ENCODE measurements around the gene LOXL4. TPM values are rescaled to one million over a fixed set of nuclear protein-coding genes. Genes with fewer than 3 reads are reported as not detected.

Gene LOXL4
- total and polyA plus RNA-seq, 5 donors, result 0.59 to 0.96 (median 0.77) TPM

GRCh38 chr10:98256692-98257091 lies 11.3 kb downstream of the LOXL4 start:
- intact Hi-C loops (cut with DNase I), result no loop called here
- Histone ChIP-seq H3K27me3 (ENCODE audit: control insufficient read depth, insufficient read depth) (no peaks in the 10 kb centered on the region), H3K9me3 (ENCODE audit: control insufficient read depth, low read length) (no peaks in the 10 kb centered on the region), H3K27ac (ENCODE audit: low read length) (no peak overlapping the region), H3K4me3 (ENCODE audit: low read length) (no peak overlapping the region), H3K4me1 (ENCODE audit: control insufficient read depth, insufficient read depth, low read length) (no peaks in the 10 kb centered on the region)
- ATAC-seq, result no peak
- DNase-seq, result no peak
- 93% methylated on average over 11 of the region's 11 CpGs for WGBS

GRCh38 chr10:98255146-98255877 lies 12.7 kb downstream of the LOXL4 start:
- ATAC-seq (peak in 1 of 2 donors; percentile 11), DNase-seq (no peak)
- H3K27ac ChIP-seq (ENCODE audit: low read length), result no peak overlapping the region
- no peaks in the 10 kb centered on the region for H3K9me3 ChIP-seq (ENCODE audit: control insufficient read depth, low read length)
- 87% methylated on average over 17 of the region's 17 CpGs for WGBS
- intact Hi-C loops (cut with DNase I), result no loop called here
- H3K4me3 ChIP-seq (ENCODE audit: low read length), result no peak overlapping the region
- no peaks in the 10 kb centered on the region for H3K27me3 ChIP-seq (ENCODE audit: control insufficient read depth, insufficient read depth)
- H3K4me1 ChIP-seq (ENCODE audit: control insufficient read depth, insufficient read depth, low read length), result no peaks in the 10 kb centered on the region

- no peak for DNase-seq
- ATAC-seq, result no peak
- H3K27ac ChIP-seq (ENCODE audit: low read length), result no peak overlapping the region
- no peaks in the 10 kb centered on the region for H3K9me3 ChIP-seq (ENCODE audit: control insufficient read depth, low read length)
- no peaks in the 10 kb centered on the region for H3K27me3 ChIP-seq (ENCODE audit: control insufficient read depth, insufficient read depth)
- 84% methylated on average over 10 of the region's 10 CpGs for WGBS
- intact Hi-C loops (cut with DNase I), result no loop called here
- H3K4me3 ChIP-seq (ENCODE audit: low read length), result no peak overlapping the region
- no peaks in the 10 kb centered on the region for H3K4me1 ChIP-seq (ENCODE audit: control insufficient read depth, insufficient read depth, low read length)
Measured at GRCh38 chr10:98254234-98254974, 13.6 kb downstream of the LOXL4 start.

GRCh38 chr10:98253499-98253898 lies 14.5 kb downstream of the LOXL4 start:
- Histone ChIP-seq H3K4me1 (ENCODE audit: control insufficient read depth, insufficient read depth, low read length) (no peaks in the 10 kb centered on the region), H3K9me3 (ENCODE audit: control insufficient read depth, low read length) (no peaks in the 10 kb centered on the region), H3K4me3 (ENCODE audit: low read length) (no peak overlapping the region), H3K27me3 (ENCODE audit: control insufficient read depth, insufficient read depth) (no peaks in the 10 kb centered on the region), H3K27ac (ENCODE audit: low read length) (no peak overlapping the region)
- intact Hi-C loops (cut with DNase I), result no loop called here
- DNase-seq (no peak), ATAC-seq (no peak)
- WGBS, result 90% methylated on average over 17 of the region's 17 CpGs

DNA sequence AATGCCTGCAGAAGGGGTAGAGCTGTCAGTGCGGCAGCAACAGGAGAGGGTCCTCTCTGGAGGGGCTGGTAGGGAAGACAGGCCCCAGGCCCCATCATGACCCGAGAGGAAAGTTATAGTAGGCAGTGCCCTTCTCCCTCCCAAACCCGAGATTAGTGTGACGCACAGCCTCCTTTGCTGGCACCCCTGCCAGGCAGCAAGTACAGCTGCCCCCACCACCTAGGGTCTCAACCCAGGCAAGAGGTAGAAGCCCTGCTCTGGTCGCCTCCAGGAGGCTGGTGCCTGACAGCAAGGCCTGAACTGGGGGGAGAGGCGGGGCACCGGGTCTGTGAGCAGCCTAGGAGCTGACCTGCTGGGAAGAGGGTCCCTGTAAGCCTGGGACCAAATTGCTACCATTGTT lies 15.5 kb downstream of the LOXL4 start:
- no peak for DNase-seq
- Histone ChIP-seq H3K9me3 (ENCODE audit: control insufficient read depth, low read length) (no peaks in the 10 kb centered on the region), H3K4me3 (ENCODE audit: low read length) (no peak overlapping the region), H3K27me3 (ENCODE audit: control insufficient read depth, insufficient read depth) (no peaks in the 10 kb centered on the region), H3K4me1 (ENCODE audit: control insufficient read depth, insufficient read depth, low read length) (no peaks in the 10 kb centered on the region), H3K27ac (ENCODE audit: low read length) (no peak overlapping the region)
- WGBS, result 90% methylated on average over 7 of the region's 7 CpGs
- no peak for ATAC-seq
- intact Hi-C loops (cut with DNase I), result no loop called here

GRCh38 chr10:98251399-98251798 lies 16.6 kb downstream of the LOXL4 start:
- Histone ChIP-seq H3K27ac (ENCODE audit: low read length) (no peak overlapping the region), H3K9me3 (ENCODE audit: control insufficient read depth, low read length) (no peaks in the 10 kb centered on the region), H3K4me3 (ENCODE audit: low read length) (no peak overlapping the region), H3K27me3 (ENCODE audit: control insufficient read depth, insufficient read depth) (no peaks in the 10 kb centered on the region), H3K4me1 (ENCODE audit: control insufficient read depth, insufficient read depth, low read length) (no peaks in the 10 kb centered on the region)
- WGBS, result 77% methylated on average over 8 of the region's 8 CpGs
- intact Hi-C loops (cut with DNase I), result no loop called here
- no peak for DNase-seq
- ATAC-seq, result no peak

GRCh38 chr10:98249134-98249533 lies 18.9 kb downstream of the LOXL4 start:
- ATAC-seq, result no peak
- no peaks in the 10 kb centered on the region for H3K27me3 ChIP-seq (ENCODE audit: control insufficient read depth, insufficient read depth)
- no peak overlapping the region for H3K4me3 ChIP-seq (ENCODE audit: low read length)
- no peaks in the 10 kb centered on the region for H3K9me3 ChIP-seq (ENCODE audit: control insufficient read depth, low read length)
- no peak for DNase-seq
- WGBS, result 87% methylated on average over 3 of the region's 3 CpGs
- no peaks in the 10 kb centered on the region for H3K4me1 ChIP-seq (ENCODE audit: control insufficient read depth, insufficient read depth, low read length)
- no peak overlapping the region for H3K27ac ChIP-seq (ENCODE audit: low read length)
- intact Hi-C loops (cut with DNase I), result no loop called here

- whole genome bisulfite sequencing, result 94% methylated on average over 4 of the region's 4 CpGs
- intact Hi-C loops (cut with DNase I), result no loop called here
- H3K27ac ChIP-seq (ENCODE audit: low read length), result no peak overlapping the region
- ATAC-seq, result no peak
- H3K27me3 ChIP-seq (ENCODE audit: control insufficient read depth, insufficient read depth), result no peaks in the 10 kb centered on the region
- no peak for DNase-seq
- H3K4me1 ChIP-seq (ENCODE audit: control insufficient read depth, insufficient read depth, low read length), result no peaks in the 10 kb centered on the region
- no peak overlapping the region for H3K4me3 ChIP-seq (ENCODE audit: low read length)
- H3K9me3 ChIP-seq (ENCODE audit: control insufficient read depth, low read length), result no peaks in the 10 kb centered on the region
Measured at GRCh38 chr10:98248018-98248417, 20.0 kb downstream of the LOXL4 start.

- ATAC-seq (no peak), DNase-seq (no peak)
- intact Hi-C loops (cut with DNase I), result no loop called here
- no peaks in the 10 kb centered on the region for H3K9me3 ChIP-seq (ENCODE audit: control insufficient read depth, low read length)
- 67% methylated on average over 6 of the region's 6 CpGs for WGBS
- H3K4me1 ChIP-seq (ENCODE audit: control insufficient read depth, insufficient read depth, low read length), result no peaks in the 10 kb centered on the region
- H3K4me3 ChIP-seq (ENCODE audit: low read length), result no peak overlapping the region
- no peaks in the 10 kb centered on the region for H3K27me3 ChIP-seq (ENCODE audit: control insufficient read depth, insufficient read depth)
- H3K27ac ChIP-seq (ENCODE audit: low read length), result no peak overlapping the region
Measured at GRCh38 chr10:98246911-98247805, 20.8 kb downstream of the LOXL4 start.

DNA sequence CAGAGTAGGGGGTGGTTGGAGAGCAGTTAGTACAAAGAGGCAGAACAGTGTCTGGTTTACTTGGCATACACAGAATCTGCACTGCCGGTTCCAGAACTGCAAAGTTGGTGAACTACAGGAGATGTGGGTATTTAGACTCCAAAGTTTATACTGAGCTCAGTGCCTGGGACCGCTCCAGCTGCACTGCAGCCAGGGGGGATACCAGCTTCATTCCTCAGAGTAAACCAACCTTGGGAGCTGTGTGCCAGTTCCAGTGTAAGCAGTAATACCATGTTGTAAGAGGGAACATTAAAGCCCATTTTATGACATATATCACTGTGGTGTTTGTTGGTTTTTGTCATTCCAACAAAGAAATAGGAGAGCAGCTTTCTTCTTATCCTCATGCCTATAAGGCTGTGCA lies 23.4 kb downstream of the LOXL4 start:
- intact Hi-C loops (cut with DNase I), result no loop called here
- no peaks in the 10 kb centered on the region for H3K9me3 ChIP-seq (ENCODE audit: control insufficient read depth, low read length)
- ATAC-seq, result no peak
- DNase-seq, result no peak
- WGBS, result 95% methylated on average over 2 of the region's 2 CpGs
- no peak overlapping the region for H3K4me3 ChIP-seq (ENCODE audit: low read length)
- H3K4me1 ChIP-seq (ENCODE audit: control insufficient read depth, insufficient read depth, low read length), result no peaks in the 10 kb centered on the region
- no peaks in the 10 kb centered on the region for H3K27me3 ChIP-seq (ENCODE audit: control insufficient read depth, insufficient read depth)
- no peak overlapping the region for H3K27ac ChIP-seq (ENCODE audit: low read length)

DNA sequence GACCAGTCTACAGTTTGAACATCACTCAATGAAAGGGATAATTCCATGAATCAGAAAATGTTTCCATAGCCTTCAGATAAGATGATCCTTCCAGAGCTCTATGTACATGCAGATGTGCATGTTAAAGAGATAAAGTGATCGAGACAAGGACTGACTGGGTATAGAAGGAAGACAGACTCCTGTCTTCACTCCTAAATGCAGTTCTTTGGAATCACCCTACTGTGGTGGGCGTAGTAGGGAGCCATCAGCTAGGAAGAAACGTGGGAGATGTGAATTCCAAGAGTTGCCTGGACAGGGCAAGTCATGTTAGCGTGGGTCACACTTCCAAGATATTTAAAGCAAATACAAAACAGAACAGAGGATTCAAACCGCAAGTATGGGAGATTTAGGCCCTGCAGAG lies 23.9 kb downstream of the LOXL4 start:
- DNase-seq (no peak), ATAC-seq (no peak)
- no peaks in the 10 kb centered on the region for H3K4me1 ChIP-seq (ENCODE audit: control insufficient read depth, insufficient read depth, low read length)
- no peaks in the 10 kb centered on the region for H3K9me3 ChIP-seq (ENCODE audit: control insufficient read depth, low read length)
- intact Hi-C loops (cut with DNase I), result no loop called here
- H3K4me3 ChIP-seq (ENCODE audit: low read length), result no peak overlapping the region
- H3K27ac ChIP-seq (ENCODE audit: low read length), result no peak overlapping the region
- no peaks in the 10 kb centered on the region for H3K27me3 ChIP-seq (ENCODE audit: control insufficient read depth, insufficient read depth)
- 88% methylated on average over 5 of the region's 5 CpGs for WGBS
